NCI-H510A (cell line): ENCODE data around the gene IGSF9B.

Experiments used
- DNase-seq: peaks from one replicate; lab custom pipeline; 2025; lab: John Stamatoyannopoulos, UW

IGSF9B gene

DNA sequence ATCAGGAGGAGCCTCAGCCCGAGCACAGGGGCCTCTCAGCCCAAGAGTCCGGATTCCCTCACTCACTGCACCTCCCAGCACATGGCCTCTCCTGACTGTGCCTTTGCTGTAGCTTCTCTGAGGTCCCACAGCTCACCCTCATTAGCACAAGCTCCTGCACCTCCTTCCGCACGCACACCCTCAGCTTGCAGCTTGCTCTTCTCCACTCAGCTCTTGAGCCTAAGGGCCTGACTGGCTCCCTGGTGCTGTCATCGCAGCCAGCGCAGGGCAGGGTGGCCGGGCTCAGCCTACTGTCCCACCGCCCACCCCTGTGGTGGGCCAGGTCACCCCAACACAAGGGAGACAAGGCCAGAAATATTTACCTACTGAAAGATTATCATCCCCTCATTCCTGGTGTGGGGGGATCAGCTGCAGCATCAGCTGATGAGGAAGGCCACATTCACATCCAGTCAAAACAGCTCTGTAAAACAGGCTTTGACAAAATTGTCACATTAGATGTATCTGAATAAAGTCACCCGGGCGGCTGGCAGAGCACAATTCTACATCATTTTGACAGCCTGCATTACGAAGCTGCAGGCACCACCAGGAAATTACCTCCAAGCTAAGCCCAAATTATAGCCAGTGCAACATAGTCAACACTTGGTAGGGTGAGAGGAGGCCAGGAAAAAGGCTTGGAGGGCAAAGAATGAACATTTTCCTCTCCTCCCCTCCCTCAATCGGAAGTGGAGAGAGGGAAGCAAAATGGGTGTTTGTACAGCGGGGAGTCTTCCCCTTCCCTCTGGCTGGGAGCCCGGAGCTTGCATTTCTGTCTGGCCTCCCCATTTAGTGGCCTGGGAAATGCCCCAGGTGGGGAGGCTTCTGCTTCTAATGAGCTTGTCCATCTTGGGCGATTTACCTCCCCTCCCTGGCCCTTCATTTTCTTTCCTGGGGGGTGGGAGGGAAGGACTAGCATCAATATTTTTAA, 29.5 kb upstream of the IGSF9B start:
- DNase-seq, result no peak

DNA sequence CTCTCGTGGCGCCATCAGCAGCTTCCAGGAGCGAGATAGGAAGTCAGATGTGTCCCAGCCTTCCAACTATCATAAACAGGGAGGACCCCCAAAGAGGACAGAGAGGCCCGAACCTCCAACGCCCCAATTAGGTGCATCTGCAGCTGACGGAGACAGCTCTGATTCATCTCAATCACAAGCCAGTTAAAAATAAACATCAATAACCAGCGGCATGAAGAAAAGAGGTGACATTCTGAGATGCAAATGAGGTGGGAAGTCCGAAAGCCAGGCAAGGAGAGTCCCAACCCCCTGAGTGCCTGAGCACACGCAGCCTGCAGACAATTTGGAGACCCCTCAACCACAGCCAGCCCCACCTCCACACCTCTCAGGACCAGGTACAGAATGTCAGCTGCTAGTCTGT, 28.1 kb upstream of the IGSF9B start:
- no peak for DNase-seq

DNA sequence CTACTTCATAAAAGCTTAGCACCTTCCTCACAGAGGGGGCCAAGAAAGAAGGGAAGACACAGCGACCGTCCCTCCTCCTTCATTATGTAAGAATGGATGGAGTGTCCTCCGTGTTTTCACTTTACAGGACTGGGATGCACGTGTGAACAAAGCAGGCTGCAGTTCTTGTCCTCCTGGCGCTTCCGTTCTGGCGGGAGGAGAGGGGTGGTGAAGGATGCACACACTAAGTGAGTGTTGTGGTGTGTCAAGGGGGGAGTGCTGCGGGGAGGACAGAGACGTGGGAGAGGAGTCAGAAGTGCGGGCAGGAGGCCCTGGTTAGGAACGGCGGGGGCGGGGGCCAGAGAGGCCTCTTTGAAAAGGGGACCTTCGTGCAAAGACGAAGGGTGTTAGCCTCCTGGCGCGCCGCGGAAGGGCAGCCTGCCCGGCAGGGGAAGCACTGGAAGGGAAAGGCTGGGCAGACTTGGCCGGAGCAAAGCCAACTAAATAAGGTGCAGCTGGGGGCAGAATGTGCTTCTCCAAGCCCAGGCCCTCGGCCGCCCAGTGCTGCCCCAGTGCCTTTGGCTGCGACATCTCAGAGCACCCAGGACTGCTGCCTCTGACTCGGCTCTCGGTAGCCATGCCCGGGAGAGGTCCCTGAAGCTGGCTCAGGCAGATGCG, 27.0 kb upstream of the IGSF9B start:
- DNase-seq, result no peak

DNA sequence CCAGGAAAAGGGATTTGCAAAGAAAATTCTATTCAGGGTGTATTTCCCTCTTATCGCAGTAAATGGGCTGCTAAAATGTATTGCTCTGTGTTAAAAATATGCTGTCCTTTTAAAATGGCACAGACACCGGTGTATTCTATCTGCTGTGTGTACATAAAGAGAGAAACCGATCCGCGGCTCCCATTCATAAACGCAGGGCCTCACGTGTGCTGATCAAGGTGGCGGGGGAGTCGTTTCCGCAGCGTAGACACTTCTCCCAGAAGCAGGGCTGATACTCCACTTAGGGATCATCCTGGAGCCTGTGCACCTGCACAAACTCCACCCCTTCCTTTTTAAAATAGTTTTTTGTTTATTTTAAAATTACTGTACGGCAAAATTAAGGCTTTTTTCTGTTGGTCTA, 26.1 kb upstream of the IGSF9B start:
- DNase-seq, result peak; percentile 52

DNA sequence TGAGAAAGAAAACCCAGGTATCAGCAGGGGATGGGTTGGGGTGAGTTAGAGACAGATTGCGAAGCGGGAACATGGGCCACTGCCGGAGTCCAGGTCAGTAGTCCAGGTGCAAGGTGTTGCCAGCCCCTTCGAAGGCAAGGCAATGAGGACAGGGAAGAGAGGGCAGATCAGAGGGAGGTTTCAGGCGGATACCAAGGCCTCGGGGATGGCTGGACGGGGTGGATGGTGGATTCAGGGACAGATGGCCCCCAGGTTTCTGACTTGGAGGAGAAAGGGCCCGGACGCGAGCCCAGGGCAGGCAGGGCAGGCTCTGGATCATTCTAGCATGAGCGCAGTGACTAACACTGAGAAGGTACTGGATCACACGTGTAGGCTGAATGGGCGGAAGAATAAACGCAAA, 25.4 kb upstream of the IGSF9B start:
- DNase-seq, result no peak

DNA sequence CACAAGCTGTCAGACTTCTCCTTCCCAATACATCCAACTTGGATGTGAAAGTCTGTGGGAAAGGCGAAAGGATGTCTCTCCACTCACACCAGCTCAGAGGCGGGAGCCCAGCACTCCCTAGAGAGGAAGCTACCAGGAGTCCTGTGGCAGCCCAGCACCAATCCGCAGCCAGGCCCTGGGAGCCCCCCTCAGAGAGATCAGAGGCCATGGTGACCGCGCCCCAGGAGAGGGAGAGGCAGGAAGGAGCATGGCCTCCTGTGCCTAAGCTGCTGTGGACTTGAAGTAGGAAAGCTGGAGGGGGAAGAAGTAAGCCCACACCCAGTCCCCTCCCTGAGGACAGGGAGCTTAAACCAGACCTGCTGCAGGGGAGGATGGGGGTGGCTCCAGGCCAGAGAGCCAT, 24.4 kb upstream of the IGSF9B start:
- no peak for DNase-seq

DNA sequence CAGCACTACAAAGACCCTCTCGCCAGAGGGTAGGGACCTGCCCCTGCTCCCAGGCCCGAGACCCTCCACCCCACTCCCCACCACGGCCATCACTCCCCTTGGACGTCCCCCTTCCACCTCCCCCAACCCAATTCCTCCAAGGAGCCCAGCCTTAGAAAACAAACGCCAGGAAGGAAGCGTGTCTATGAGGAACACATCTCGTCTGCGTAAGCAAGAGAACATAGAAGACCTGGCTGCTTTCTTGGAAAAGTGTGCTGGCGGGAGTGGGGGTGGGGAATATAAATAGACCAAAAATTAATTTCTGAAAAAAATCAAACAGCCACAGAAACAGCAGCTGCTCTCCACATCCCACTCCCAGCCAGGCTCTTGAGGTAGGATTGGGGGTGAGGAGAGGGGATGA, 23.9 kb upstream of the IGSF9B start:
- DNase-seq, result no peak

DNA sequence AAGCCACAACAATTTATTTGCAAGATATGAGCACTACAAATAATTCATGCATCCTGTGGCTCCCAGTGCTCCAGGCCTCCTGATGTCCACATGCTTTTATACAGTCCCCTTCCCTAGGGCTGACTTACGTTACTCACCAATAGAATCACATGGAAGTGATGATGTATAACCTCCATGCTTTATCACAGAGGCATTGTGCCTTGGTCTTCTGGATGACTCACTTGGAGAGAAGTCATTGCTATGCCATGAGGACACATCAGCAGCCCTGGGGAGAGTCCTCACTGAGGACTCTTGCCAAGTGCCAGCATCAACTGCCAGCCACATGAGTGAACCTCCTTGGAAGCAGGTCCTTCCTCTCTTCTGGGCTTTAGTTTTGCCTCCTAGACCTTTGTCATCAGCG, 22.0 kb upstream of the IGSF9B start:
- no peak for DNase-seq

DNA sequence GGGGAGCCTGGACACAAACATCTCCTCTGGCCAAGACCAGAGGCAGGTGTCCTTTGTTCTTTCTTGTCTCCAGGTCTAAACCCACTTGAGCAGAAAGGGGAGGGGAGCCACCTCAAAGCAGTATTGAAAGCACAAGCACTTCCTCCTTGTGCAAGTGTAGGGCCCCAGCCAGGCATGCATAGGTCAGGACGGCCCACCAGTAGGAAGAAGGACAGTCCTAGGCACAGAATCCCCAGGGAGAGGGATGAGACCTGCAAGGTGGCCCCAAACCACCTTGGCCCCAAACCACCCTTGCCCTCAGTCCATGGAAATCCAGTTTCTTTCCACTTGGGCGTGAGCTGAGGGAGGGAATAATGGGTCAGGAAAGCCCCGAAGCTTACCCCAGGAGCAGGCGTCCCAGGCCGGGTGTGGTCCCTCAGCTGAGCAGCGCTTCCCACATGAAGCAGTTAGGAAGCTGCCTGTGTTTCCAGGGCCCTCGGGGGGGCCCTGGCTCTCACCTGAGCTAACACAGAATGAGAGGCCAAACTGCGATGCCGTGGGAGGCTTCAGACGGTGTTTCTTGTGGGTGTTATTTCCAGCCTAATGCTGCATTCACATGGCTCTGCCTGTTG, 20.4 kb upstream of the IGSF9B start:
- DNase-seq, result no peak

DNA sequence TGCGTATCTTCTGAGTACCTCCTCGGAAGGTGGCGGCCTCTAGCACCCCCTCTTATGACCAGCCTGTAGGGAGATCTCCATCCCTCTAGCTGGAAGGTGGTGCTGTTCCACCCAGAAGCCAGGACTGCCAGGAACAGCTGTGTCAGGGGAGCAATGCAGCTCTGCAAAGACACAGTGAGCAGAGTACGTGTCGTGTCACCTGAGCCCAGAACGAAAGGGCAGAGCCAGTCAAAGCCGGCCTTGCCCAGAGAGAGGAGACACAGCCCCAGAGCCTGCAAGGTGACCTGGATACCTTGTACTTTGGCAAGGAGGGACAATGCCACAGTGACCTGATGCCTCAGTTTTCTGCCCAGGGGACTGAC, 18.7 kb upstream of the IGSF9B start:
- no peak for DNase-seq

DNA sequence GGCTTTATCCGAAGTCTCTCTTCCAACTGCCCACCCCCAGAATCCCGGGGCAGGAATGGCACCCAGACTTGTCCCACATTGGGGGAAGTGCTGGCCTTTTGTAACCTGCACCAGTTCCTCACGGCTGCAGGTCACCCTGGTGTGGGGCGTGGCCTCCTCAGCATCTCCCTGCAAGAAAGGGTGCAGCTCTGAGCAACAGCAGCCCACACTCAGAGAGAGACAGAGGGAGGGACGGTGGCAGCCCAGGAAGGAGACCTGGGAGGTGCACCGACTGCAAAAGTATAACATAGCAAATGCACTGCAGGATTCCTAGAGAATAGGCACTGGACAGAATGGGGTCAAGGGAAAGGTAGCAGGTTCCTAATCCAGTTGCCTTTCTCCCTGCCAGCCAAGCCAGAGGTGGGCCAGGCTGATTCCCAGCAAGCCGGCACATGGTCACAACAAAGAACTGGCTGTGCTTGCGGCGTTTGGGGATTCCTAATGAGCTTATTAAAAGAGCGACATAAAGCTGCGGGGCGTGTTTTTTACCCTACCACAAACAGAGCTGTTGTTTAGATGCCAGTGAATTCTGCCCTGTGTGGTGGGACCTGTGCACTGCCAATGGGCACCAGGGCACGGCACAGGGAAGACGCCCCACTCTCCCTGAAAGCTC, 18.2 kb upstream of the IGSF9B start:
- DNase-seq, result no peak

DNA sequence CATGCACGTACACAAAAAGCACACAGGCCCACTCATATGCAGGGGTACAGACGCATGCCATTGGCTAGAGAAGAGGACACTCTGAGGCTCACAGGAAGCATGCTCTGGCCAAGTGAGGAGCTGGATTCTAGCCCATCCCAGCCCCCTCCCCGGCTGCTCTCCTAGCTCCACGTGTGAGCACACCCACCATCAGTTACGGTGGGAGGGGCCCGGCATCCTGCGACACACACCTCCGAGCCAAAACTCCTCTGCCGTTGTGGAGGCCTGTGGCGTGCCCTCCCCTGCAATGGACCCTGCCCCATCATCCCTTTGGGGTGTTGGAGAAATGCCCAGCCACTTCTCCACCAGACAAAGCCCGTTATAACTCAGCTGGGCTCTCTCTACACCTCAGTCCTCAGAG, 15.1 kb upstream of the IGSF9B start:
- no peak for DNase-seq

DNA sequence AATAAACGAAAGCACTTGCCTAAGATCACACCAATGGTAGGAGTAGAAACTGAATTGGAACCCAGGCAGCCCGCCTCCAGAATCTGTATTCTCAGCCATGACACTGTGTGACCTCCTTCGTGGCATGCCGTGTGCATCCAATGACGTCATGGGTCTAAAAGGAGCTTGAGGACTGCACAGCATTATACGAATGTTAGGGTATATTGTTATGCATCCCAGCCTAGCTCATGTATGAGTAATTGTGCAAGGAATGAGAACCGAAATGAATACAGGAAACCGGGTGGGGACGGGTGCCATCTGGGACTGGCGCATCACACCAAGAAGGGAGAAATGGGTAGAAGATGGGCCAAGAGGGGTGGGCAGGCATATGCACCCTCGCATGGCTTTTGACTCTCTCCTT, 12.3 kb upstream of the IGSF9B start:
- DNase-seq, result no peak

DNA sequence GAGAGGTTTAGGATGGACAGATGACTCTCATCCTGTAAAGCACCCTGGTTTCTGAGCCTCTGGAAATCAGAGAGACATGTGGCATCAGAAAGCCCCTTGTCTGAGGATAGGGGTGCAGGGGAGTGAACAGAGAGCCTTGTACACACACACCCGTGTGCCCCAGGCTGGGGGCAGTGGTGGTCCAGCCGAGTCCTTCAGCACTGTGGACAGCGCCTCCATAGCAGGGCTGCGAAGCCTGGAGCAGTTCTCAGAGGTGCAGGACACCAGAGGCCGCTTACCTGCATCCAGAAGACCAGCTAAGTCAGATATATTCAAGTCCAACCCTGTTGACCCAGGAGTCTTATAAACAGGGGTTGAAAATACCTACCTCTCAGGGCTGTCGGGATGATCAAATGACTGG, 11.5 kb upstream of the IGSF9B start:
- no peak for DNase-seq

DNA sequence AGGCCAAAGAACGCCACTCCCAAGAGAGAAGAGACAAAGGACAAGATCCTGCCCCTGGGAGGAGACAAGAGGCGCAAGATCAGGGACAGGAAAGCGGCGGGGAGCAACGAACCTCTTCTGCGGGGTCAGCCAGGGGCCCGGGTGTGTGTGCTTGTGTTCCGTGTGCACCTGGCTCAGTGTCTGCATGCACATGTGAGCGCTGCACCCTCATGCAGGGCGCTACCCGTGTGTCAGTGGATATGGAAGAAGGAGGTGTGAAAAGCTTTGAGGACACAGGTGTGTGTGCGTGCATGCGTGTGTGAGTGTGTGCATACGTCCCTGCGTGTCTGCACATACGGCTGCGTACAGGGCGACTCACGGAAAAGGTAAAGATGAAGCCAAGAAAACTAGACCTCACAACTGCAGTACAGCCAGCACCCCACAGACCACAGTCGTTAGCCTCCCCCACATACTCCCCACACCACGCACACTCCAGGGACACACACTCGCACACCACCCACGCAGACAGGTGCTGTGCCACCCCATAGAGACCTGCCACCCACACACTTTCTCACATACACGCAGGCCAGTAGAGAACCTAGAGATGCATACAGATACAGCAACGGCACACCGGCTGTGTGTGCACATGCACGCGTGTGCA, 11.0 kb upstream of the IGSF9B start:
- no peak for DNase-seq

DNA sequence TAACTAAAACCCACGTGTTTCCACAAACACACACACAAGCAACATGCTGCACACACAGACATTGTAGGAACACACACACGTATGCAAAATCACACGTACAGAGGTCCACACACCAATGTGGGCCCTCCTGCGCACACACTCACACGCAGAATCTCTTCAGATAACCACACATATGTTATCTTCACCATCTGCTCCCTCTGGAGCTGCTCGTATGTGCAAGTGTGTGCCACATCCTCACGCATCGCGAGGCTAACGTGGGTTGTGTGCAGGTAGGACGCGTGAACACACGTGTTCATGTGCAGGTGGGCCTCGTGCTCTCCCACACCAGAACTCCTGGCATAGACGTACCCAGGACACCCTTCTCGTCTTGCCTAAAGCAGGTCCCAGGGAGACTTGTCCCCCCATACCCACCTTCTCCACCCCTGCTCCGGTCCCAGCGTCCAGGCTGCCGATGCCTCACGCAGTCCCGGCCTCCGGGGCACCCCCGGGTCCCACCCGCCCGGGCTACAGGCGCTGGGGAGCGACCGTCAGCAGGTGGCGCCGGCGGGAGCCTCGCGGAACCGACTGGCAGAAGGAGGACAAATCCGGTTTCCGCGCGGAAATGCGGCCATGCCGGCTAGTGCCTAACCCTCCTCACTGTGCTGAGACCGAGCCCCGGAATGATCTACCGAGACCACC, 10.3 kb upstream of the IGSF9B start:
- no peak for DNase-seq

DNA sequence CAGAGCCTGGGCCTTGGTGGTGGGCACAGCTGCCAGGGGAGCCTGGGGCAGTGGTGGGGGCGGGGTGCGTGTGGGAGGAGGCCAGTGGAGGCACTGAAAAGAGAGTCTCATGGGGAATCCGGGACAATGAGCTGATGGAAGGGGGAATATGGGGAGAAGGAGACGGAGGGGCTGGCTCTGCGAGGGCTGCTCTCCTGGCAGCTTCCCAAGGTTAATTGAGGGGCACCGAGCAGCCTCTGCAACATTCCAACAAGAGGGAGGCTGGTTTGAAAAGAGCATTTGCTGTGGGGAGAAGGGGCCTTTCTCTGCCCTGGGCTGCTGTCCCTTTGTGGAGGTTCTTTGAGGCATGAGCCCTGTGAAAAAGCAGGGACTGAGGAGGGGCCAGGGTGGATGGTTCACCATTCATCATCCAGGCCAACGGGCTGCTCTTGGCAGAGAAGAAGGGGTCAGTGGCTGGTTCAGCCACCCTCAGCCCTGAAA, 9.4 kb upstream of the IGSF9B start:
- DNase-seq, result no peak

DNA sequence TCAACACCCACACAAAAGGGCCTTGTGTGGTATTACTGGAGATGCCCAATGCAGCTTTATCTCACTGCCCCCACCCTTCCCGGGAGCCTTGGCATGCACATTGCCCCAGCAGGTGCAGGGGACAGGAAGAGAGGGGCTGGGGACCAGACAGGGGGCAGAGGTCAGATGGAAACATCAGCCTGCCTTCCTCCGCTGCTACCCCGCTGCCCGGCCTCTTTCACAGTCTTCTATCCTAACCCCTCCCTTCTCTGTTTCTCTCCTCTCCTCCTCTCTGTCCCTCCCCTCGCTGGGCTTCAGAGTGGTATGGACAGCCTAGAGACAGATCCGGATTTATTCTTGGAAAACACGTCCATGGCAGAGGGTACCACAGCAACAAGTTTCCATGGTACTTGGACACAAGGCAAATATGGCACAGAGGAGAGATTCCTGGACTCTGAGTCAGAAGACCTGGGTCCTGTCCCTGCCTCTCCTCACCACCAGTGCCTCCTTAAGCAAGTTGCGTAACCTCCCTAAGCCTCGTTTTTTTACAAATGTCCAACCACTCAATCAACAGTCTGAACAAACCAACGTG, 8.3 kb upstream of the IGSF9B start:
- DNase-seq, result no peak

DNA sequence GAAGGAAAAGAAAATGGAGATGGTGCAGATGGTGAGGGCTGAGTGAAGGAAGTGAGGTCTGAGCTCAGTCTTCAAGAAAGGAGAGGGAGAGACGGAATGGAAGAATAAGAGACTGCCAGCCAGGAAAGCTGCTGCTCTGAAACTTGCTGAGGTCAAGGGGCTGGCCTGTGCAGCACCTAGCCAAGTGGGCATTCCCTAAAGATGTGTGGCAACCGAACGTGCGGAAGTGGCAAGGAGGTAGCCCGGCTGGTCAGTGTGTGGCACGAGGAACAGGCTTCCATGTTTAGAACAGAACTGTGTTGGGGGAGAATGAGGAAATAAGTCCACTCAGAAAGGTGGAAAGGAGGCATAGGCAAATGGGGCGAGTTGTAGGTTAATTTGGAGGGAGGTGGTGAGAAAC, 7.6 kb upstream of the IGSF9B start:
- no peak for DNase-seq

DNA sequence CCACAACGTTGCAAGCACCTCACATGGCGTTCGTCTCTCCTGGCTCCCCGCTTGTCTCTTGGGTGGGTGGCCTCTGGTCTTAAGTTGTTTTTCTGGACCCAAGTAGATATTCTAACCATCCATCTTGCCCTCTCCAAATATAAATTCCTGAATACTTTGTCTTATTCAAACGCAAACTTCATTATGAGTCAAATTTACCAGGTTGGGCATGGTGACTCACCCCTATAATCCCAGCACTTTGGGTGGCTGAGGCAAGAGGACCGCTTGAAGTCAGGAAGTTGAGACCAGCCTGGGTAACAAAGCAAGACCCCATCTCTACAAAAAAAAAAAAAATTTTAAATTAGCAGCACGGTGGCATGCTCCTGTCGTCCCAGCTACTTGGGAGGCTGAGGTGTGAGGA, 5.1 kb upstream of the IGSF9B start:
- DNase-seq, result no peak

DNA sequence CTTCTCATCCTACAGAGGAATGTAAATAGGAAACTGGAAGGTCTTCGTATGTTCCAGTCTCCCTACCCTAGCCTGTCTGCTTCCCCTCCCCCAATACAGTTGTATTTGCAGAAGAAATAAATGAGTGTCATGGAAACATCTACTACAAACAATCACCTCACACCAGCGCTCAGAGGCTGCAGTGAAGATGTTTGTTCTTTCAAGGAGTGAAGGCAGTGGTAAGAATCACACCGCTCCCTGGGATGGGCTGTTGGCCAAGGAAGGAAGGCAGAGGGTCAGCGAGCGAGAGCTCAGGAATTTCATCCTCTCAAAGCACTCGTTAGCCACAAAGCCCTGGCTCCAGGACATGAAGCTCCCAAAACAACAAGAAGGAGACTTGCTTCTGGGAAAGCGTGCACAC, 1.1 kb upstream of the IGSF9B start:
- no peak for DNase-seq
